NCI-H2029 (cell line): ENCODE measurements around the gene SIGLEC6.
A peak's percentile ranks its signal among the peaks of the same experiment; 100 is the strongest.

Source experiments
- DNase-seq: peaks from one replicate; lab custom pipeline; 2025; lab: John Stamatoyannopoulos, UW

SIGLEC6 gene

DNA sequence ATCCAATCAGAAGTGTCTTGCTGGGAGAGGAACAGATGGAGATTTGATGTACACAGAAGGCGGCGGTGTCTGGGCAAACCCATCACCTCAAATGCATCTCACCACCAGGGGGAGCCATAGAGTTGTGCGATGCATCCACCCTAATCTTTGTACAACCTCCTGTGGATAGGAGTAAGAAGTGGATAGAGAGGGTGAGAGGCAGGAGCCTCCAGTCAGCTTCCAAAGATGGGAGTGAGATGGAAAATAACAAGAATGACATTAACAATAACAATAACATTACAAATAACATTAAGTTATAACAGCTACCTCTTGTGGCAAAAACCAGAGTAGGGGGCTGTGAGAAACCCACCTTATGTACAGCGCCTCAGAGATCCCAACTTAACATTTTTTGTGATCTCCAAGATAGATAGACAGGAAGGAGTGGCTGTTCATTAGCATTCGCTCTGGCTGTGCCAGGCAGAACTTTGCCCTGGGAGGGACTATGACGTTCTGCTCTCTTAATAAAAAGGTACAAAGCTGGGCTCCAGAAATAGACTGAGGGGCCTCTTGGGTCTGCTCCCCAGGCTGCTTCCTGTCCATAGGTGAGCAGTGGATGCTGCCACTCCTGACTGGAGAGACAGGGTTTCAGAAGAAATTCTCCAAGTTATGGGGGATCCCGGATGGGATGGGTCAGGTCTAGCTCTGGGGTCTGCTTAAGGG, 58.3 kb downstream of the SIGLEC6 start:
- DNase-seq, result peak; percentile 39

DNA sequence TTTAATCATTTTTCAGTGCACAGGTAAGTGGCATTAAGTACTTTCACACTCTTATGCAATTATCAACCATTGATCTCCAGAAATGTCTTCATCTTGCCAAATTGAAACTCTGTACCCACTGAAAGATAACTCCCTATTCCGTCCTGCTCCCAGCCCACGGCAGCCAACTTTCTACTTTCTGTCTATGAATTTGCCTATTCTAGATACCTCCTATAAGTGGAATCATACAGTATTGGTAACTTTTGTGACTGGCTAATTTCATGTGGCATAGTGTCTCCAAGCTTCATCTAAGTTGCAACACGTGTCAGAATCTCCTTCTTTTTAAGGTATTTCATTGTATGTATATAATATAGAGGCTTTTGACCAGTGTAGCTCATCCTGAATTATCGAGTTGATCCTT, 58.9 kb downstream of the SIGLEC6 start:
- DNase-seq, result no peak

DNA sequence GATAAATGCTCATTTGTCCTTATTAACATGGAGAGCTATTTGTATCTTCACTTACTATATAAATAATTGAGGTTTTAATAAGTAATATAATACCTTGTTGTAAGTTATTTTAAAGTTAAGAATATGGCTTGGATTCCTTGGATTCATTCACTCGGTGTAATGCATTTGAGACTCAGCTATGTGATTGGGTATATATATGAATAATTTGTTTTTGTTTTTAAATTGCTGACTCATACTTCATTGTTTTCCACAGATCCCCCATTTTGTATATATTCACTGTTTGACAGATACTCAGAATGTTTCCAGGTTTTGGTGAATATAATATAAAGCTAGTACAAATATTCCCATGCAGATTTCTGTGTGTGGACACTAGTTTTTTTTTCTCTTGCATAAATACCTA, 59.9 kb downstream of the SIGLEC6 start:
- DNase-seq, result no peak

DNA sequence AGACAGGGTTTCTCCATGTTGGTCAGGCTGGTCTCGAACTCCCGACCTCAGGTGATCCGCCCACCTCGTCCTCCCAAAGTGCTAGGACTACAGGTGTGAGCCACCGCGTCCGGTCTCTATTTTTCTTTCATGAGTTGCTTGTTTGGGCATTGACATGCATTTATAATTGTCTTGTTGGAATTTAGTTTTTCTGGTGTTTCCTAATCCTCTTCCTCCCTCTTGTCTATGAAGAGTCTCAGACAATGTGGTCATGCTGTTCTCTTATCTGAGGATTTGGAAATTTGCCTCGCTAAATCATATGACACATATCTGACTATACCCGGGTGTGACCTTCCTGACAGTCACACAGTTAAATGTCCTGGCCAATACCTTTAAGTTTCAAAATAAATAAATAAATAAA, 60.5 kb downstream of the SIGLEC6 start:
- no peak for DNase-seq

DNA sequence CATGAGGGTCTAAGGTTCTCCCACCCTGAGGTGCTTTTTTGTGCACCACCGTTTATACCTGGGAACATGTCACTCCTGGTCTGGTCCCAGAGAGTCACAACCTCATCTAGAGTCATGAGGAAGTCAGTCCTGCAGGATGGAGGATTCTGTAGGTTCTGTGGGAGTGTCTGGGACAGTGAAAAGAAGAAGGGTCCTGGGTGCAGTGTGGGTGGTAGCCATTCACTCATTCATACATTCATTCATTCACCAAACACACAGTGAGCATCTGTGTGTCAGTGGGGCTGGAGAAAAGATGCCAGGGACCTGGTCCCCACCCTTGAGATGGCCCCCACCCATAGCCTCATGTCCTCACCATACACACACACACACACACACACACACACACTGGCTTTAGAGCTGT, 61.8 kb downstream of the SIGLEC6 start:
- no peak for DNase-seq

DNA sequence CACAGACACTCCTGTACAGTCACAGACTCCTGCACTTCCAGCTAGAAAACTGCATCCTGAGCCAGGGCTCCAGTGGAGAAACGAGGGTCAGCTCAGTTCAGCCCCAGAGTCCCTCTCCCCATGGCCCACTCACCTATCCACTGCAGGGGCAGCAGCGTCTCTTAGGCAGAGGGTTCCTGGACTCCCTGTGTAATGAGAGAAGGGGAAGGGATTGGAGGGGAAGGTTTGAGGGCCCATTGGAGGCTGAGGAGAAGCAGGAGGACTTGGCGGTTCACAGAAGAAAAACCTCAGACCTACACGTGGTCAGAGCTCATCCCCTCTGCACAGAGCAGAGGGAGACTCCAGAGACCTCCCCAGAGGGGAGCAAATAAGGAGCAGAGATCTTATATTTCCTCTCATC, 62.3 kb downstream of the SIGLEC6 start:
- DNase-seq, result no peak

DNA sequence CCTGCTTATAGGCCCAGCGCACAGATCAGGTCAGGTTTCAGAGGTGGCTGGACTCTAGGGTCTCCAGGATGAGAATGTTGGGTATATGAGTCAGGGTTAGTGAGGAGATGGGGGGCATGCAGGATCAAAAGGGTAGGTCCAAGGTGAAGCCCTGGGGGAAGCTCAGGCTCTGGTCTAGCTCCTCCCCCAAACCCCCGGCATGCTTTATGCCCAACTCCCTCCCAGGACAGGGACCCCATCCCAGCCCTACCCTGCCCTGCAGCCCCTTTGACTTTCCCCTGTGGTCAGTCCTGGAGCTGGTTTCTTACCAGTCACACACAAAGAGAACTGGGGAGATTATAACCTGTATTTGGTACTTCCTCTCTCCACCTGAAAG, 62.9 kb downstream of the SIGLEC6 start:
- DNase-seq, result no peak

DNA sequence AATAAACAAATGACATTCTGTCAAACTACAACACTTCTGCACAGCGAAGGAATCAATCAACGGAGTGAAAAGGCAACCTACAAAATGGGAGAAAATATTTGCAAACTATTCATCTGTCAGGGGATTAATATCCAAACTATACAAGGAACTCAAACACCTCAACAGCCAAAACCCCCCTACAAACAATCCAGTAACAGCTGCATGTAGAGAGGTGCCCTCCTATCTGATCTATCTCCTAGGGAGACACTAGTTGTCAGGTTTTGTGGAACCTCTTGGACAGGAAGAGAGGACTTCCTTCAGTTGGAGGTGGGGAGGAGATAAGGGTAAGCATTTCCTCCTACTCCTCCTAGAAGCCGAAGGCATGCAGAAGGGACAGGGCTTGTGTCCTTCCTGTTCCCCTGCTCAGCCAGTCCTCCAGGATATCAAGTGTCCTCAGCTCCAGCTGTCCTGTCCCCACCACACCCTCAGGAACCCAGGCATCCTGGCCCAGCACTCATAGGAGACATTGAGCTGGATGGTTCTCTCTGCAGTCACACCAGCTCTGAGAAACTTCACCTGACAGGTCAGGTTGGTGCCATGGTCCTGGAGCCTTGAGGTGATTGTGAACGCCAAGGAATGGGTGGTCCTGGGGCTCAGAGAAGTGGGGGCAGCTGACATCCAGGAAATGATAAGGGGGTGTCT, 63.5 kb downstream of the SIGLEC6 start:
- DNase-seq, result no peak
